OCI-LY1 (cell line): ENCODE data around the gene AGPS.

Experiments
- H2AFZ ChIP-seq: fragments of 200-600 bp; sonication (generic), shearing (Covaris generic); 2 replicates; pipeline ENCODE4 v1.6.0; 2014; ENCODE audit warnings: antibody characterized with exemption, mild to moderate bottlenecking, low read length
- H3F3A ChIP-seq: fragments of 200-600 bp; sonication (generic), shearing (Covaris generic); 2 replicates; pipeline ENCODE4 v1.6.0; 2014; ENCODE audit warnings: mild to moderate bottlenecking, antibody characterized with exemption, low read length, moderate library complexity; ENCODE audit not compliant: insufficient read depth
- H3K27ac ChIP-seq: fragments of 200-600 bp; sonication (generic); 2 replicates; pipeline ENCODE4 v1.5.1; 2014; ENCODE audit warnings: low read length, mixed run types, mild to moderate bottlenecking, low read depth; ENCODE audit not compliant: poor library complexity, severe bottlenecking
- H3K27me3 ChIP-seq: fragments of 200-600 bp; sonication (generic); 2 replicates; pipeline ENCODE4 v1.6.0; 2014; ENCODE audit warnings: antibody characterized with exemption, mild to moderate bottlenecking, low read length, moderate library complexity; ENCODE audit not compliant: insufficient read depth
- H3K36me3 ChIP-seq: fragments of 200-600 bp; sonication (generic); 2 replicates; pipeline ENCODE4 v1.6.1; 2014; ENCODE audit warnings: mild to moderate bottlenecking, antibody characterized with exemption, low read length, moderate library complexity, mixed read lengths; ENCODE audit not compliant: insufficient read depth
- H3K4me1 ChIP-seq: fragments of 200-600 bp; sonication (generic); 2 replicates; pipeline ENCODE4 v1.5.1; 2014; ENCODE audit warnings: mild to moderate bottlenecking, low read length, moderate library complexity; ENCODE audit not compliant: insufficient read depth, severe bottlenecking
- H3K4me2 ChIP-seq: fragments of 200-600 bp; sonication (generic), shearing (Covaris generic); 2 replicates; pipeline ENCODE4 v1.6.1; 2014; ENCODE audit warnings: low read length
- H3K4me3 ChIP-seq: fragments of 200-600 bp; sonication (generic); 2 replicates; pipeline ENCODE4 v1.5.1; 2014; ENCODE audit warnings: low read length, low read depth, mild to moderate bottlenecking, mixed read lengths; ENCODE audit not compliant: poor library complexity, severe bottlenecking
- H3K79me2 ChIP-seq: fragments of 200-600 bp; shearing (Covaris generic); 2 replicates; pipeline ENCODE4 v1.6.1; 2016; ENCODE audit warnings: mixed run types, low read length, mixed read lengths; ENCODE audit not compliant: insufficient read depth
- H3K9ac ChIP-seq: fragments of 200-600 bp; sonication (generic), shearing (Covaris generic); 2 replicates; pipeline ENCODE4 v1.6.1; 2014; ENCODE audit warnings: mild to moderate bottlenecking, low read length, mixed read lengths
- H3K9me2 ChIP-seq: fragments of 200-600 bp; sonication (generic), shearing (Covaris generic); 2 replicates; pipeline ENCODE4 v1.6.1; 2014; ENCODE audit warnings: low read depth, mild to moderate bottlenecking, low read length, mixed read lengths
- H3K9me3 ChIP-seq: fragments of 200-600 bp; shearing (Covaris generic); 2 replicates; pipeline ENCODE4 v1.6.1; 2014; ENCODE audit warnings: low read length, mixed read lengths
- H4K20me1 ChIP-seq: fragments of 200-600 bp; sonication (generic), shearing (Covaris generic); 2 replicates; pipeline ENCODE4 v1.6.0; 2016; ENCODE audit warnings: mild to moderate bottlenecking, low read length; ENCODE audit not compliant: insufficient read depth
- EZH2 ChIP-seq: fragments of 200-600 bp; sonication (generic), shearing (Covaris generic); IDR thresholded peaks from 2 replicates; pipeline ENCODE4 v1.8.0; 2017; ENCODE audit warnings: borderline replicate concordance, mixed run types, mild to moderate bottlenecking, antibody characterized with exemption, low read length, moderate library complexity, mixed read lengths
- TF ChIP-seq, protein P1 (sequence below): fragments of 200-600 bp; sonication (generic), shearing (Covaris generic); IDR thresholded peaks from 2 replicates; pipeline ENCODE4 v1.5.1; 2017; ENCODE audit warnings: mild to moderate bottlenecking, antibody characterized with exemption, low read length, moderate library complexity, mixed read lengths

AGPS gene

GRCh38 chr2:177346192-177346591 lies 46.4 kb upstream of the AGPS start:
- Histone ChIP-seq H3K9me2 (no peaks in the 10 kb centered on the region), H3K9ac (no peak overlapping the region), H3K9me3 (no peaks in the 10 kb centered on the region), H3K36me3 (no peaks in the 10 kb centered on the region), H3F3A (no peaks in the 10 kb centered on the region), H3K27me3 (no peaks in the 10 kb centered on the region), H2AFZ (no peak overlapping the region), H3K4me2 (no peak overlapping the region), H3K27ac (no peak overlapping the region), H3K4me1 (no peaks in the 10 kb centered on the region), H4K20me1 (no peaks in the 10 kb centered on the region), H3K4me3 (no peak overlapping the region), H3K79me2 (no peaks in the 10 kb centered on the region; the same call in 1 of the 2 replicates)
- TF ChIP-seq EZH2 = no peak
- TF ChIP-seq, protein P1, sequence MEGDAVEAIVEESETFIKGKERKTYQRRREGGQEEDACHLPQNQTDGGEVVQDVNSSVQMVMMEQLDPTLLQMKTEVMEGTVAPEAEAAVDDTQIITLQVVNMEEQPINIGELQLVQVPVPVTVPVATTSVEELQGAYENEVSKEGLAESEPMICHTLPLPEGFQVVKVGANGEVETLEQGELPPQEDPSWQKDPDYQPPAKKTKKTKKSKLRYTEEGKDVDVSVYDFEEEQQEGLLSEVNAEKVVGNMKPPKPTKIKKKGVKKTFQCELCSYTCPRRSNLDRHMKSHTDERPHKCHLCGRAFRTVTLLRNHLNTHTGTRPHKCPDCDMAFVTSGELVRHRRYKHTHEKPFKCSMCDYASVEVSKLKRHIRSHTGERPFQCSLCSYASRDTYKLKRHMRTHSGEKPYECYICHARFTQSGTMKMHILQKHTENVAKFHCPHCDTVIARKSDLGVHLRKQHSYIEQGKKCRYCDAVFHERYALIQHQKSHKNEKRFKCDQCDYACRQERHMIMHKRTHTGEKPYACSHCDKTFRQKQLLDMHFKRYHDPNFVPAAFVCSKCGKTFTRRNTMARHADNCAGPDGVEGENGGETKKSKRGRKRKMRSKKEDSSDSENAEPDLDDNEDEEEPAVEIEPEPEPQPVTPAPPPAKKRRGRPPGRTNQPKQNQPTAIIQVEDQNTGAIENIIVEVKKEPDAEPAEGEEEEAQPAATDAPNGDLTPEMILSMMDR = no peak

DNA sequence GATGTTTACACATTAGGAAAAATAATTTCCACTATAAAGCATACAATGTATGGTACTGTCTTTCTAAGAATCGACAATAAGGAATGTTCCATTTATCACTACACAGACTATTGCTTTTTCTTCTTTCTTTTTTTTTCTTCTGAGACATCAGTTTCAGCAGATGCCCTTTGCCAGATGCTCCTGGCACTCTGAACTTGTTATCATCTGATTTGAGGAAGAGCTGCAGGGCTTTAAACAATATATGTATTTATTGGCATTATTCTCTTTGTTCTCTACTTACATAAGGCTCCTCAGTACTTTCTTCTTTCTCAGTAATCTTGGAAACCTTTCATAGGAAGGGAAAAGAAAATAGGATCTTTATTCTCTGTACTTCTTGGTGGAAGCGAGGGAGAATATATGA lies 45.0 kb upstream of the AGPS start:
- H3K36me3 ChIP-seq = no peaks in the 10 kb centered on the region
- H3K27me3 ChIP-seq = no peaks in the 10 kb centered on the region
- no peaks in the 10 kb centered on the region; the same call in 1 of the 2 replicates for H3K79me2 ChIP-seq
- H2AFZ ChIP-seq = no peak overlapping the region
- no peak for TF ChIP-seq EZH2
- TF ChIP-seq, protein P1 = no peak
- no peaks in the 10 kb centered on the region for H3K9me2 ChIP-seq
- H3K4me3 ChIP-seq = no peak overlapping the region
- H3K27ac ChIP-seq = no peak overlapping the region
- H3K9ac ChIP-seq = no peak overlapping the region
- no peak overlapping the region for H3K4me2 ChIP-seq
- no peaks in the 10 kb centered on the region for H3F3A ChIP-seq
- H3K9me3 ChIP-seq = no peaks in the 10 kb centered on the region
- H4K20me1 ChIP-seq = no peaks in the 10 kb centered on the region
- H3K4me1 ChIP-seq = no peaks in the 10 kb centered on the region

GRCh38 chr2:177348118-177348654 lies 44.4 kb upstream of the AGPS start:
- no peaks in the 10 kb centered on the region for H3F3A ChIP-seq
- no peaks in the 10 kb centered on the region for H3K9me2 ChIP-seq
- H3K9ac ChIP-seq = no peak overlapping the region
- H3K4me3 ChIP-seq = no peak overlapping the region
- H3K36me3 ChIP-seq = no peaks in the 10 kb centered on the region
- TF ChIP-seq, protein P1 = no peak
- no peak for TF ChIP-seq EZH2
- no peaks in the 10 kb centered on the region for H3K4me1 ChIP-seq
- no peak overlapping the region for H2AFZ ChIP-seq
- no peaks in the 10 kb centered on the region for H3K9me3 ChIP-seq
- no peaks in the 10 kb centered on the region; the same call in 1 of the 2 replicates for H3K79me2 ChIP-seq
- H3K27me3 ChIP-seq = no peaks in the 10 kb centered on the region
- H4K20me1 ChIP-seq = no peaks in the 10 kb centered on the region
- H3K4me2 ChIP-seq = no peak overlapping the region
- no peak overlapping the region for H3K27ac ChIP-seq
